Subcutaneous abdominal adipose tissue (tissue), 5 donors: ENCODE measurements around the gene ANGEL2.

Experiments
- H3K27ac ChIP-seq: one replicate; pipeline ENCODE4 v1.7.0; 2013; ENCODE audit warnings: low read depth, mild to moderate bottlenecking, inconsistent platforms, low read length, moderate library complexity
- H3K27me3 ChIP-seq, 5 donors: one replicate each; pipeline ENCODE4 v1.7.0; 2013; ENCODE audit warnings: low read length in 5 of 5, inconsistent platforms in 1 of 5; ENCODE audit not compliant: control insufficient read depth in 5 of 5, insufficient read depth in 4 of 5
- H3K36me3 ChIP-seq, 5 donors: one replicate each; pipeline ENCODE4 v1.7.0; 2013; ENCODE audit warnings: low read length in 5 of 5; ENCODE audit not compliant: control insufficient read depth in 5 of 5, insufficient read depth in 5 of 5
- H3K4me1 ChIP-seq, 5 donors: one replicate each; pipeline ENCODE4 v1.7.0; 2013; ENCODE audit warnings: low read length in 5 of 5, mild to moderate bottlenecking in 3 of 5, moderate library complexity in 1 of 5; ENCODE audit not compliant: control insufficient read depth in 5 of 5, insufficient read depth in 5 of 5
- H3K4me3 ChIP-seq, 5 donors: one replicate each; pipeline ENCODE4 v1.7.0; 2013; ENCODE audit warnings: low read length in 5 of 5, low read depth in 1 of 5
- H3K9ac ChIP-seq, 5 donors: one replicate each; pipeline ENCODE4 v1.7.0; 2013; ENCODE audit warnings: low read length in 5 of 5, mild to moderate bottlenecking in 4 of 5, moderate library complexity in 3 of 5
- H3K9me3 ChIP-seq, 5 donors: one replicate each; pipeline ENCODE4 v1.7.0; 2013; ENCODE audit warnings: low read length in 5 of 5; ENCODE audit not compliant: control insufficient read depth in 5 of 5
- donor health status: healthy.
- donor health status: healthy.
- donor health status: healthy.
- donor health status: healthy.
- donor health status: healthy.

The ANGEL2 gene

GRCh38 chr1:213015099-213016050 is at the start of gene ANGEL2:
ANGEL2 (minus strand) TSS chr1:213015867; CDS start chr1:213015671, 196 bp downstream.
- Histone ChIP-seq H3K9me3 (no peaks in the 10 kb centered on the region), H3K4me1 (peaks cover 2 to 18% (median 12%) of the 10 kb centered on the region in 5 donors), H3K36me3 (peaks cover 2 to 16% (median 6%) of the 10 kb centered on the region in 5 donors), H3K27ac (peak within 1 kb of the TSS; percentile 88), H3K4me3 (peak within 1 kb of the TSS; percentile 69 to 95 (median 92)), H3K9ac (peak within 1 kb of the TSS; percentile 73 to 94 (median 86)), H3K27me3 (no peaks in the 10 kb centered on the region)

GRCh38 chr1:213061263-213061662 is 45.6 kb upstream of the ANGEL2 start:
- no peaks in the 10 kb centered on the region for H3K27me3 ChIP-seq
- H3K9ac ChIP-seq, result no peak overlapping the region
- no peaks in the 10 kb centered on the region for H3K9me3 ChIP-seq
- no peak overlapping the region for H3K27ac ChIP-seq
- H3K4me3 ChIP-seq, result no peak overlapping the region
- no peaks in the 10 kb centered on the region for H3K36me3 ChIP-seq
- peaks cover 0 to 8% (median 0%) of the 10 kb centered on the region in 5 donors for H3K4me1 ChIP-seq

GRCh38 chr1:213060836-213061235 is 45.2 kb upstream of the ANGEL2 start:
- Histone ChIP-seq H3K36me3 (no peaks in the 10 kb centered on the region), H3K9ac (no peak overlapping the region), H3K4me3 (no peak overlapping the region), H3K4me1 (peaks cover 0 to 8% (median 0%) of the 10 kb centered on the region in 5 donors), H3K27ac (no peak overlapping the region), H3K9me3 (no peaks in the 10 kb centered on the region), H3K27me3 (no peaks in the 10 kb centered on the region)

GRCh38 chr1:213057264-213058059 is 41.8 kb upstream of the ANGEL2 start:
- Histone ChIP-seq H3K27ac (no peak overlapping the region), H3K9me3 (no peaks in the 10 kb centered on the region), H3K36me3 (no peaks in the 10 kb centered on the region), H3K4me3 (no peak overlapping the region), H3K4me1 (peaks cover 0 to 5% (median 3%) of the 10 kb centered on the region in 5 donors), H3K9ac (no peak overlapping the region), H3K27me3 (no peaks in the 10 kb centered on the region)

- H3K9me3 ChIP-seq, result no peaks in the 10 kb centered on the region
- H3K4me3 ChIP-seq, result no peak overlapping the region
- H3K27me3 ChIP-seq, result no peaks in the 10 kb centered on the region
- H3K36me3 ChIP-seq, result no peaks in the 10 kb centered on the region
- H3K27ac ChIP-seq, result no peak overlapping the region
- peaks cover 0 to 17% (median 13%) of the 10 kb centered on the region in 5 donors for H3K4me1 ChIP-seq
- H3K9ac ChIP-seq, result no peak overlapping the region
These were observed 40.1 kb upstream of the ANGEL2 start for GRCh38 chr1:213055767-213056166.

GRCh38 chr1:213054733-213055591 is 39.3 kb upstream of the ANGEL2 start:
- H3K27ac ChIP-seq, result no peak overlapping the region

GRCh38 chr1:213054142-213054541 is 38.5 kb upstream of the ANGEL2 start:
- H3K36me3 ChIP-seq, result no peaks in the 10 kb centered on the region
- H3K9ac ChIP-seq, result no peak overlapping the region
- no peaks in the 10 kb centered on the region for H3K9me3 ChIP-seq

More at GRCh38 chr1:213054733-213055591, 39.3 kb upstream of the ANGEL2 start:
- H3K4me3 ChIP-seq, result no peak overlapping the region
- peaks cover 0 to 23% (median 17%) of the 10 kb centered on the region in 5 donors for H3K4me1 ChIP-seq
- no peak overlapping the region for H3K9ac ChIP-seq
- H3K27me3 ChIP-seq, result no peaks in the 10 kb centered on the region
- H3K9me3 ChIP-seq, result no peaks in the 10 kb centered on the region
- no peaks in the 10 kb centered on the region for H3K36me3 ChIP-seq

GRCh38 chr1:213053455-213053854 is 37.8 kb upstream of the ANGEL2 start:
- Histone ChIP-seq H3K9me3 (no peaks in the 10 kb centered on the region), H3K9ac (no peak overlapping the region), H3K4me1 (peaks cover 0 to 23% (median 17%) of the 10 kb centered on the region in 5 donors), H3K4me3 (no peak overlapping the region), H3K27me3 (peaks cover 0 to 4% (median 0%) of the 10 kb centered on the region in 5 donors), H3K27ac (no peak overlapping the region), H3K36me3 (no peaks in the 10 kb centered on the region)

More at GRCh38 chr1:213054142-213054541, 38.5 kb upstream of the ANGEL2 start:
- no peak overlapping the region for H3K4me3 ChIP-seq
- H3K27ac ChIP-seq, result no peak overlapping the region
- peaks cover 0 to 23% (median 17%) of the 10 kb centered on the region in 5 donors for H3K4me1 ChIP-seq
- peaks cover 0 to 2% (median 0%) of the 10 kb centered on the region in 5 donors for H3K27me3 ChIP-seq

GRCh38 chr1:213051881-213052202 is 36.2 kb upstream of the ANGEL2 start:
- Histone ChIP-seq H3K27ac (peak overlapping the region; percentile 75), H3K4me3 (peak overlapping the region; percentile 76 to 98 (median 93)), H3K27me3 (peaks cover 0 to 4% (median 0%) of the 10 kb centered on the region in 5 donors), H3K4me1 (peaks cover 0 to 23% (median 17%) of the 10 kb centered on the region in 5 donors), H3K9me3 (no peaks in the 10 kb centered on the region), H3K36me3 (no peaks in the 10 kb centered on the region), H3K9ac (peak overlapping the region in 4 of 5 donors; percentile 75 to 90 (median 82))
